Cerebellar nuclear complex (tissue), 1 donor: Measurements from ENCODE around the gene MRPS12.
A peak's percentile ranks its signal among the peaks of the same experiment; 100 is the strongest.

Experiments
- DNase-seq, 2 experiments: peaks; one replicate each; lab custom pipeline; 2025; lab: John Stamatoyannopoulos, UW

The MRPS12 gene

GRCh38 chr19:38911388-38912001 lies 19.2 kb upstream of the MRPS12 start:
- no peak for DNase-seq

GRCh38 chr19:38912600-38913514 lies 17.9 kb upstream of the MRPS12 start:
- no peak for DNase-seq

- DNase-seq: no peak
Measured at GRCh38 chr19:38913958-38914357, 16.8 kb upstream of the MRPS12 start.

GRCh38 chr19:38915329-38916321 lies 15.1 kb upstream of the MRPS12 start:
- DNase-seq: no peak

GRCh38 chr19:38917516-38917915 lies 13.2 kb upstream of the MRPS12 start:
- no peak for DNase-seq

GRCh38 chr19:38917921-38918491 lies 12.7 kb upstream of the MRPS12 start:
- DNase-seq: no peak

GRCh38 chr19:38918526-38918925 lies 12.2 kb upstream of the MRPS12 start:
- DNase-seq: no peak

- no peak for DNase-seq
Measured at GRCh38 chr19:38919837-38920601, 10.7 kb upstream of the MRPS12 start.

GRCh38 chr19:38920602-38921419 lies 9.9 kb upstream of the MRPS12 start:
- DNase-seq: no peak

GRCh38 chr19:38921420-38922274 lies 9.1 kb upstream of the MRPS12 start:
- DNase-seq: no peak

GRCh38 chr19:38922482-38922881 lies 8.3 kb upstream of the MRPS12 start:
- no peak for DNase-seq

GRCh38 chr19:38924388-38924787 lies 6.4 kb upstream of the MRPS12 start:
- DNase-seq: no peak

GRCh38 chr19:38928391-38929001 lies 2.2 kb upstream of the MRPS12 start:
- DNase-seq: no peak

GRCh38 chr19:38929929-38930775 lies 592 bp upstream of the MRPS12 start, which contains the start of gene SARS2:
Gene SARS2, minus strand, starts transcription at chr19:38930763. Its CDS starts 27 bp downstream, at chr19:38930736.
- DNase-seq: peak; percentile 62 to 75

GRCh38 chr19:38931521-38931793 lies 713 bp downstream of the MRPS12 start:
- no peak for DNase-seq

GRCh38 chr19:38932425-38933179 lies 1.9 kb downstream of the MRPS12 start:
- DNase-seq: no peak

- DNase-seq: no peak
Measured at GRCh38 chr19:38933544-38933943, 2.8 kb downstream of the MRPS12 start.
